Coronary artery (tissue), 2 donors: ENCODE results near the gene NR5A2.

ENCODE experiments used
- DNase-seq: peaks from one replicate; pipeline ENCODE4 v3.0.0-alpha.2; 2017; ENCODE audit warnings: low spot score
- H3K27ac ChIP-seq, 2 donors: fragments of 200-600 bp; sonication (generic); one replicate each; pipeline ENCODE4 v1.5.1; 2016 to 2019
- H3K4me3 ChIP-seq: fragments of 200-600 bp; sonication (generic); 2 replicates; pipeline ENCODE4 v1.5.1; 2016; ENCODE audit warnings: mild to moderate bottlenecking, moderate library complexity
- CTCF ChIP-seq: fragments of 200-600 bp; sonication (generic); IDR thresholded peaks from one replicate; pipeline ENCODE4 v1.5.1; 2019; ENCODE audit warnings: antibody characterized with exemption

NR5A2 gene

DNA sequence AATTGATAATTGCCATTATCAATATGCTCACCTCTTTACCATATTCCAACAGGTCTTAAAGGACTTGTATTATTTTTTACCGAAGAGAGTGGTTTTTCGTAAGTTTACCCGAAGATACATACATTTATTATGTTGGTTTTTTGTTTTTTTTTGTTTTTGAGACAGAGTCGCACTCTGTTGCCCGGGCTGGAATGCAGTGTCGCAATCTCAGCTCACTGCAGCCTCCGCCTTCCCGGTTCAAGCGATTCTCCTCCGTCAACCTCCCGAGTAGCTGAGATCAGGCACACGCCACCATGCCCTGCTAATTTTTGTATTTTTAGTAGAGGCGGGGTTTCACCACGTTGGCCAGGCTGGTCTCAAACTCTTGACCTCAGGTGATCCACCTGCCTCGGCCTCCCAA, 30.8 kb downstream of the NR5A2 start:
- no peak for DNase-seq
- H3K27ac ChIP-seq = no peak overlapping the region

DNA sequence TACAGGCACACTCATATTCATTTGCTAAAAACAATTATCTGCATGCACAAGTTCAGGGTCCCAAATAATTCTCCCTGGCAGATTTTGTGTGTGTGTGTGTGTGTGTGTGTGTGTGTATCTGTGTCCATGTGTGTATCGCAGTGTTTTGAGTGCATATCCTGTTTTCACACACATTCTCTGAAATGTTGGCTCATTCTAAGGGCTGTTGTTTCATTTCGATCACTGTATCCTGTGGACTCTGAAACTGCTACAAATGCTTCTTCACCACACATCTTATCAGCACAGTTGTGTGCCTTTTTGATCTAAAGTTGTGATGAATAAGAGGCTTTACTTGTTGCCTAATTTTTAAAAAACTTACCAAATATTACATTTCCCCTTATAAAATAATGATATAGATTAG, 34.6 kb downstream of the NR5A2 start:
- no peak for TF ChIP-seq CTCF
- Histone ChIP-seq H3K4me3 (no peak overlapping the region), H3K27ac (no peak overlapping the region)
- DNase-seq = no peak

More for the DNA sequence above, 30.8 kb downstream of the NR5A2 start:
- H3K4me3 ChIP-seq = no peak overlapping the region
- TF ChIP-seq CTCF = no peak

GRCh38 chr1:200072636-200073285, 45.3 kb downstream of the NR5A2 start:
- Histone ChIP-seq H3K27ac (no peak overlapping the region), H3K4me3 (no peak overlapping the region)
- DNase-seq = no peak
- TF ChIP-seq CTCF = no peak

- no peak for TF ChIP-seq CTCF
- no peak overlapping the region for H3K27ac ChIP-seq
- no peak for DNase-seq
- no peak overlapping the region for H3K4me3 ChIP-seq
Measured at GRCh38 chr1:200073286-200073637, 45.8 kb downstream of the NR5A2 start.

DNA sequence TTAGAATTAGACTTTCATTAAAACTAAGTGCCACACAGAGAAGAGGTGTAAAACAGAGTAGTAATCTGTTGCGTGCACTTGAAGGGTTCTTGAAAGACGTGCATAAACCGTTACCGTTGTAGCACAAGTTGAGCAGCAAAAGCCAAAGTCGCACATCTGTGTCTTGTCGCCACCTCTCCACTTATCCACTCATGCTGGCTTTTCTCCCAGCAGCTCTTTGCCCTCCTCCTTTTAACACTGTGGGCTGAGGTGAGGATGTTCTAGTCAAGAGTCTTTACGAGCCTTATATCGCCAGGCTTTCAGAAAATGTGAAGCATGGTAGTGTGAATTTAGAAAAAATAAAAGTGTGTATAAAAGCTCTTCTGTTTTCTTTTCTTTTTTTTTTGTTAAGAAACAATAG, 48.0 kb downstream of the NR5A2 start:
- no peak for DNase-seq
- Histone ChIP-seq H3K27ac (no peak overlapping the region), H3K4me3 (no peak overlapping the region)
- TF ChIP-seq CTCF = no peak

DNA sequence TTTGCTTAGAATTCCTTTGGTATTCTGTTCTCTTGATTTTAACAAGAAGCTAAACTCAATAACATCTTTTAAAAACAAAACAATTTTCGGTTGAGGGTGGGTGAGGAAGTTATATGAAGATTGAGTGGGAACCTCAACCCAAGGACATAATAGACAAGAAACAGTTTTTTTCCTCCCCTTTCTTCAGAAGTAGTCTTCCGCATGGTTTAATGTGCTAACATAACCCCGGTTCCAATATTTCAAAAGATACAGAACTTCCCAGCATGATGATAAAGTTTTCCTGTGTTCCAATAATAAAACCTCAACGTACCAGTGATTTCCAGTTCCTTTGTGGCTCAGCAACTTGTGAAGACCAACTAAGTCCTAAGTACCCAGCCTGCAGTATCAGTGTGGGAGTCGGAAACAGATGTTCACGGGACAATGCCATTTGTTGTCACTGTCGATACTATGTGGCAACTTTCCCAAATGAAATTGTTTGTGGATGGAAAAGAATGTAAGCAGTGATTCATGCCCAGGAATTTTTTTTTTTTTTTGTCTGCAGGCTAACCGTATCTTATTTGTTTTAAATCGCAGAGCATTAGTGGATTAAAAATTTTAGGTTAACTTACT, 48.5 kb downstream of the NR5A2 start:
- no peak overlapping the region for H3K4me3 ChIP-seq
- no peak overlapping the region for H3K27ac ChIP-seq
- TF ChIP-seq CTCF = no peak
- DNase-seq = no peak

- DNase-seq = no peak
- H3K4me3 ChIP-seq = no peak overlapping the region
- H3K27ac ChIP-seq = no peak overlapping the region
- TF ChIP-seq CTCF = no peak
Measured at GRCh38 chr1:200079232-200079940, 51.9 kb downstream of the NR5A2 start.
